Measurements from ENCODE around the gene DRC7. TPM values are rescaled to one million over a fixed set of nuclear protein-coding genes. Genes with fewer than 3 reads are reported as not detected.

DRC7 gene
- total RNA-seq, 1 donor from 2014 or later, result 7.4 TPM

DNA sequence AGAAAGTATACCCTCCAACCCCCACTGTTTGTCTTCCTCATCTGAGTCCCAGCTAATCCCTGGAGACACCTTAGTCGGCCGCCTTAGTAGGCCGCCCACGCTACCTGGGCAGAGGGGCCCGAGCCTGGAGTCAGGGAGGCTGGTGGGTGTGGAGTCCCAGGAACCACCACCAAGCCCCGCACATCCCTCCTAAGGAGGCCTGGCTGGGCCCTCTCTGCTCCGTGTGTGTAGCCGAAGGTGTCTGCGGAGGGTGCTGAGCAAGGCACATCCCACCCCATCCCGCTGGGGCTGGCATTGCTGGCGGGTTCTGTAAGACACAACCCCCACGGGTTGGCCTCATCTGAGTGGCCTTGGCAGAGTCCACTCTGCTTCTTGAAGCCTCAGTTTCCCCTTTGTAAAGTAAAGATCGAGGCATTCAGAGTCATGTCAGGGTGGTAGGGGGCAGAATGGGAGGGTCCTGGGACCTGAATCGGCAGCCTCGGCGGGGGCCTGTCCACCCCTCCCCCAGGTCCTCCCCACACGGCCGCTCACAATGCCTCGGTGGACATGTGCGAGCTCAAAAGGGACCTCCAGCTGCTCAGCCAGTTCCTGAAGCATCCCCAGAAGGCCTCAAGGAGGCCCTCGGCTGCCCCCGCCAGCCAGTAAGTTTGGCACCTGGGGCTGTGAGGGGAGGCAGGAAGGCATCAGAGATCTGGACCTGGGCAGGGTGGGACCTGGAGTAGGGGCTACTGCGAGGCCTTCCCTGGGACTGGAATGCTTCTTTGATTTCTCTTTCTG, 41.7 kb upstream of the DRC7 start:
- no peaks in the 10 kb centered on the region for H3K36me3 Mint-ChIP-seq
- no peak for TF ChIP-seq CTCF (conservative IDR thresholded peaks at IDR 0.05)

GRCh38 chr16:57653936-57654335, 40.7 kb upstream of the DRC7 start:
- no peak for DNase-seq (ENCODE audit: extremely low spot score, unreplicated experiment)
- H3K27me3 Mint-ChIP-seq, result no peaks in the 10 kb centered on the region
- TF ChIP-seq CTCF (conservative IDR thresholded peaks at IDR 0.05), result no peak
- H3K4me1 Mint-ChIP-seq (ENCODE audit: unreplicated experiment), result peaks cover 16% of the 10 kb centered on the region
- H3K27ac Mint-ChIP-seq, result peak overlapping the region; percentile 23
- H3K4me3 Mint-ChIP-seq, result no peak overlapping the region
- H3K9me3 Mint-ChIP-seq, result no peaks in the 10 kb centered on the region
- H3K36me3 Mint-ChIP-seq, result no peaks in the 10 kb centered on the region

More for the DNA sequence above, 41.7 kb upstream of the DRC7 start:
- Mint-ChIP-seq H3K4me1 (ENCODE audit: unreplicated experiment) (peaks cover 16% of the 10 kb centered on the region), H3K4me3 (no peak overlapping the region), H3K27me3 (no peaks in the 10 kb centered on the region), H3K9me3 (no peaks in the 10 kb centered on the region), H3K27ac (no peak overlapping the region)
- no peak for DNase-seq (ENCODE audit: extremely low spot score, unreplicated experiment)

DNA sequence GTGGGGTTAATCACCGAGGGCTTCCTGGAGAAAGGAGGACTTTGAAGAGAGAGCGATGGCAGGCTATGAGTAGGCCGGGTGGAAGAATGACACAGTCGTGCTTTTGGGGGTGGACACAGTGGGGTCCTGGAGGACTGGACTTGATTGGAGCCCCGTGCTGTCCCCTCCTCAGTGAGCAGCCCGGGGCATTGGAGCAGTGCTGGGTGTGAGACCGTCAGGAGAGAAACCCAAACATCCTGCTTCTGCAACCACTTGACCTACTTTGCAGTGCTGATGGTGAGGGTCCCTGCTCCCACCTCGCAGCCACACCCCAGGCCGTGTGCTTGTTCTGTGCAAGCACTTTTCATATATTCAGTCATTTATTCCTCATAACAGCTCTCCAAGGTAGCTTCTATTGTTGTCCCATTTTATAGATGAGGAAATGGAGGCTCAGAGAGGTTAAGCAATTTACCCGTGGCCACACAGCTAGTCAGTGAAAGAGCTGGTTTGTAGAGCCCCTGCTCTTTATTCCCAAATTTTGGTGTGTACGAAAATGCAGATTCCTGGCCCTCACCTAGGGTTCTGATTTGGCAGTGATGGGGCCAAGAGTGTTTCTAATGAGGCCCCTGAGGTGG, 38.2 kb upstream of the DRC7 start:
- Mint-ChIP-seq H3K27me3 (no peaks in the 10 kb centered on the region), H3K4me3 (no peak overlapping the region), H3K27ac (no peak overlapping the region), H3K4me1 (ENCODE audit: unreplicated experiment) (peaks cover 16% of the 10 kb centered on the region), H3K9me3 (no peaks in the 10 kb centered on the region), H3K36me3 (no peaks in the 10 kb centered on the region)
- no peak for DNase-seq (ENCODE audit: extremely low spot score, unreplicated experiment)
- TF ChIP-seq CTCF (conservative IDR thresholded peaks at IDR 0.05), result no peak

- TF ChIP-seq CTCF (conservative IDR thresholded peaks at IDR 0.05), result no peak
Measured at GRCh38 chr16:57657228-57657627, 37.4 kb upstream of the DRC7 start.

GRCh38 chr16:57658130-57658877, 36.3 kb upstream of the DRC7 start:
- Mint-ChIP-seq H3K4me1 (ENCODE audit: unreplicated experiment) (peaks cover 7% of the 10 kb centered on the region), H3K9me3 (no peaks in the 10 kb centered on the region), H3K27me3 (no peaks in the 10 kb centered on the region), H3K27ac (no peak overlapping the region), H3K36me3 (no peaks in the 10 kb centered on the region), H3K4me3 (no peak overlapping the region)
- TF ChIP-seq CTCF (conservative IDR thresholded peaks at IDR 0.05), result no peak
- DNase-seq (ENCODE audit: extremely low spot score, unreplicated experiment), result no peak

More at GRCh38 chr16:57657228-57657627, 37.4 kb upstream of the DRC7 start:
- no peak overlapping the region for H3K27ac Mint-ChIP-seq
- H3K4me3 Mint-ChIP-seq, result no peak overlapping the region
- no peaks in the 10 kb centered on the region for H3K9me3 Mint-ChIP-seq
- H3K4me1 Mint-ChIP-seq (ENCODE audit: unreplicated experiment), result peaks cover 9% of the 10 kb centered on the region
- H3K36me3 Mint-ChIP-seq, result no peaks in the 10 kb centered on the region
- no peaks in the 10 kb centered on the region for H3K27me3 Mint-ChIP-seq
- DNase-seq (ENCODE audit: extremely low spot score, unreplicated experiment), result no peak
